Thymus (tissue), 11 donors: ENCODE measurements around the gene EXOC3. TPM values are rescaled to one million over a fixed set of nuclear protein-coding genes. Genes with fewer than 3 reads are reported as not detected.

Experiments
- DNase-seq, 9 donors: peaks; one replicate each; pipeline ENCODE4 v3.0.0-alpha.2; 2013; ENCODE audit warnings: low spot score in 9 of 9, low read depth in 6 of 9, missing footprints in 1 of 9
- H3K27ac ChIP-seq, 2 donors: one replicate each; pipeline ENCODE4 v1.5.1; 2013; ENCODE audit warnings: control low read depth in 1 of 2, low read depth in 1 of 2, low read length in 1 of 2, mild to moderate bottlenecking in 1 of 2, moderate library complexity in 1 of 2
- H3K27me3 ChIP-seq, 2 donors: one replicate each; pipeline ENCODE4 v1.5.1; 2013; ENCODE audit warnings: low read length in 1 of 2; ENCODE audit not compliant: control insufficient read depth in 2 of 2, insufficient read depth in 1 of 2
- H3K36me3 ChIP-seq, 2 donors: one replicate each; pipeline ENCODE4 v1.5.1; 2013; ENCODE audit warnings: low read length in 1 of 2, mild to moderate bottlenecking in 1 of 2, moderate library complexity in 1 of 2; ENCODE audit not compliant: control insufficient read depth in 2 of 2, insufficient read depth in 2 of 2
- H3K4me1 ChIP-seq, 2 donors: one replicate each; pipeline ENCODE4 v1.5.1; 2013; ENCODE audit warnings: low read length in 2 of 2; ENCODE audit not compliant: control insufficient read depth in 2 of 2, insufficient read depth in 2 of 2
- H3K4me3 ChIP-seq, 2 donors: one replicate each; pipeline ENCODE4 v1.5.1; 2013; ENCODE audit warnings: low read length in 2 of 2, control low read depth in 1 of 2, mild to moderate bottlenecking in 1 of 2
- H3K9me3 ChIP-seq, 2 donors: one replicate each; pipeline ENCODE4 v1.5.1; 2013; ENCODE audit warnings: low read length in 1 of 2, mild to moderate bottlenecking in 1 of 2; ENCODE audit not compliant: control insufficient read depth in 2 of 2, insufficient read depth in 1 of 2
- WGBS: extraction: QIAGEN DNeasy Blood & Tissue Kit; methylation state at CpG from one replicate; pipeline ENCODE4 v1.1.7; 2013; 5-methylcytosine and 5-hydroxymethylcytosine counted together
- polyA plus RNA-seq: library from polyadenylated mRNA; stranded (reverse); fragments of 200-250 nt; gene quantifications from one replicate; pipeline ENCODE4 v1.2.3, GENCODE V29; 2013
- total RNA-seq: library from RNA; stranded (reverse); fragments of 120-200 nt; gene quantifications from one replicate; pipeline ENCODE4 v1.2.4, GENCODE V29; 2013
- donor health status: healthy.

EXOC3 gene
- total and polyA plus RNA-seq, 2 donors = 27.2 to 60.0 TPM

DNA sequence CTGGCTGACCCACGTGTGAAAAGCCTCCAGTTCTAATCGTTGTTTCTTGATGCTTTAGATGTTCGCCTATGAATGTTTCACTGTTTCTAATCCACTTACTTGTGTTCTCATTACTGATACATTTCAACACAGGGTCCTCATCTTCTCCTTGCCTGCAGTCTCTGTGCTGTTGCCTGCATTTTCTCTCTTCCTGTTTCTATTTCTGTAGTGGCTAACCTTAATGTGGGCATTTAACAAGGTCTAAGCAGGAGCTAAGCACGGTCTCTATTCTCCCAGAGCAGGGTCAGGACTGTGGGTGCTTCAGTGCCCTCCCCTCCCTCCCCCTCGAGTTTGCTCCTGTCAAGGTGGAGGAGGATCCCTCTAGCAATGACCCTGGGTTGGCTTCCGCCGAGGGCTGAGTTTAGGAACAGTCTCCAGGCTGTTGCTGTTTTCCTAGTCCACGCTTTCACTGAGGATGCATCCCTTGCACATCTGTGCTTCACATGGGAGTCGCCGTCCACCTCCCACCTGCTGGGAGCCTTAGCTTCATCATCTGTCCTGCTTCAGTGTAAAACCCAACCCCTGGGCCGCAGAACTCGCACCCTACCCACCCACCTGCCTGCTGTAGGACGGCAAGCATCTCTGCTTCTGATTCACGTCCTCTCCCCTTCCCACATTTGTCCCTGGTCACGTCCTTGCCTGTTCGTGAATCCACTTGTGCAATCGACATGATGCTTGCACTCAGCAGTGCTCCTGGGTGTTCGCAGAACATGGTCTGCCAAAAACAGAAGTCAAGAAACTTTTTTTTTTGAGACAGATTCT lies 2.4 kb upstream of the EXOC3 start:
- Histone ChIP-seq H3K4me1 (peaks cover 15 to 18% of the 10 kb centered on the region in 2 donors), H3K36me3 (no peaks in the 10 kb centered on the region), H3K27me3 (no peaks in the 10 kb centered on the region), H3K27ac (no peak overlapping the region), H3K4me3 (no peak overlapping the region), H3K9me3 (peaks cover 0 to 20% of the 10 kb centered on the region in 2 donors)
- no peak for DNase-seq
- 82% methylated on average over 18 of the region's 18 CpGs for WGBS

DNA sequence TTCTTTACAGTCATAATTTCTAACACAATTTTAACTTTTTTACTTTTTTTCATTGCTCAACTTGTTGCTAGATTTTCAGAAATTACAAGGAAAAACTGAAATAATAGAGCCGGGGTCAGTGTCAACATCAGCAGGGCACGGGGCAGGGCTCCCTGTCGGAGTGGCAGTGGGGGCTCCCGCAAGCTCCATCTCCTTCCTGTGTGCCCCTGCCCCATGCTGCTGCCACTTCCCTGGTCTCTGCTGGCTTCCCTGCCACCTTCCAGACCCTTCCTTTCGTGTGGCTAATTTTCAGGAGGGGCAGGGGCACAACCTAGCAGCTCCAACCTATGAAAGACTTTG lies 1.0 kb upstream of the EXOC3 start:
- H3K27ac ChIP-seq = no peak overlapping the region
- H3K9me3 ChIP-seq = peaks cover 0 to 20% of the 10 kb centered on the region in 2 donors
- H3K4me3 ChIP-seq = peak overlapping the region; percentile 88
- H3K4me1 ChIP-seq = peaks cover 15 to 18% of the 10 kb centered on the region in 2 donors
- WGBS = 98% methylated on average over 5 of the region's 5 CpGs
- DNase-seq = no peak
- H3K36me3 ChIP-seq = peaks cover 5 to 9% of the 10 kb centered on the region in 2 donors
- no peaks in the 10 kb centered on the region for H3K27me3 ChIP-seq

DNA sequence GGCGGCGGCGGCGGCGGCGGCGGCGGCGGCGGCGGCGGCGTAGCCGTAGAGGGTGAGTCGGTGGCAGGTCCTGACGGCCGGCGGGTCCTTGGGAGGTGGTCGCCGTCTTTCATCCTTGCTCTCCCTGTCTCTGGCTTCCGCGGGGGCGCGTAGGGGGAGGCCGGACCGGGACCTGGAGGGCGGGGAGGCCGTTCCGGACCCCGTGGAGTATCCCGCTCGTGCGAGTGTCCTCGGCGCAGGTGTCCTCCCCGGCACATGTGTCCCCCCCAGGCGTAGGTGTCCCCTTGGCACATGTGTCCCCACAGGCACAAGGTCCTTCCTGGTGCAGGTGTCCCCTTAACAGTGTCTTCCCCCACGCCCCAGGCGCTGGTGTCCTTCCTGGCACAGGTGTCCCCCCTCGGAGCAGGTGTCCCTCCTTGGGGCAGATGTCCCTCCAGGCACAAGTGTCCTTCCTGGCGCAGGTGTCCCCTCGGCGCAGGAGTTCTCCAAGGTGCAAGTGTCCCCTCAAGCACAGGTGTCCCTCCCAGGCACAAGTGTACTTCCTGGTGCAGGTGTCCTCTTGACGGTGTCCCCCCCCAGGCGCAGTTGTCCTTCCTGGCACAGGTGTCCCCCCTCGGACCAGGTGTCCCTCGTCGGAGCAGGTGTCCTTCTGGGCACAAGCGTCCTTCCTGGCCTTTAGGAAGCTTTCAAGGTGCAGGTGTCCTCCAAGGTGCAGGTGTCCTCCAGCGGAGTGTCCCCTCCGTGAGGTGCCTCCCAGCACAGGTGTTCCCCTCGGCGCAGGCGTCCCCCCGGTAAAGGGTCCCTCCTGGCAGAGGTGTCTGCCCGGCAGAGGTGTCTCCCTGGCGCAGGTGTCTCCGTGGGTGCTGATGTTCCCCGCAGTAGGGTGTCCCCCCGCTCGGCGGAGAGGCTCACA lies 519 bp downstream of the EXOC3 start:
- Histone ChIP-seq H3K27ac (peak overlapping the region; percentile 60 to 87), H3K36me3 (peaks cover 20 to 24% of the 10 kb centered on the region in 2 donors), H3K4me3 (peak overlapping the region; percentile 88), H3K27me3 (no peaks in the 10 kb centered on the region), H3K9me3 (peaks cover 0 to 20% of the 10 kb centered on the region in 2 donors), H3K4me1 (peaks cover 15 to 18% of the 10 kb centered on the region in 2 donors)
- WGBS = 20% methylated on average over 62 of the region's 62 CpGs
- DNase-seq = peak in 2 of 9 donors; percentile 18 to 38

DNA sequence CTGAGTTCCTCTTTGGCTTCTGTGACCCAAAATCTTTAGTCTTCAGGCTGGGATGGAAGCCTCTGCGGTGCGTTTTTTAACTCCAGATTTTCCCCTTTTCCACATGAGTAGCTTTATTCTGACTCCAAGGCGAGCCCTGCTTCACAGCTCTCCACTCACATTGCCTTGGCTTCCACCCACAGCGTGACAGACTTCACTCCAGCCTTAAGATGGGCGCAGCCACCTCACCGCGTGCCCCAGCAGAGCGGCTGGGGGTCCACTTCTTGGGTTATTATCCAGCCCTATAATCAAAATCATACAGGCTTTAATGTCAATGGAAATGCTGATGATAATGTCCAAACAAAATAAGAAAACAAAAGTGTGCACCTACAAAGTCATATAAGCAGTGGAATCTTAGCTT lies 1.2 kb downstream of the EXOC3 start:
- Histone ChIP-seq H3K9me3 (peaks cover 0 to 20% of the 10 kb centered on the region in 2 donors), H3K27ac (no peak overlapping the region), H3K4me3 (no peak overlapping the region), H3K27me3 (no peaks in the 10 kb centered on the region), H3K4me1 (peaks cover 15 to 18% of the 10 kb centered on the region in 2 donors), H3K36me3 (peaks cover 28 to 30% of the 10 kb centered on the region in 2 donors)
- no peak for DNase-seq
- 95% methylated on average over 8 of the region's 8 CpGs for WGBS

DNA sequence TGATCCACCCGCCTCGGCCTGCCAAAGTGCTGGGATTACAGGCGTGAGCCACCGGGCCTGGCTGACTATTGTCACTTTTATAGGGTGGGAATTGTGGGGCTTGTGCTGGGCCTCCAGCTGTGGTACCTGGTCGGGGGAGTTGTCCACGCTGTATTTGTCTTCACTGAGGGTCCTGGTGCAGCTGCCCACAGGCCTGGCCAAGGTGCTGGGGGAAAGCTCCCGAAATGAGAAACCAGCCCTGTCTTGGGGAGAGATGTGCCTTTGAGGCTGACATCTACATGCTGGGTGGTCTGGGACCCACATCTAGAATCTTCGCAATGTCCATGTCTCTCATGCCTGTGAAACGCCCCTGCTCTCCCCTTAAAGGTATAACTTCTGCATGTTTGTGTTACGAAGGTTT lies 2.6 kb downstream of the EXOC3 start:
- Histone ChIP-seq H3K27ac (no peak overlapping the region), H3K4me1 (peaks cover 15 to 18% of the 10 kb centered on the region in 2 donors), H3K36me3 (peaks cover 38 to 41% of the 10 kb centered on the region in 2 donors), H3K9me3 (peaks cover 0 to 20% of the 10 kb centered on the region in 2 donors), H3K4me3 (no peak overlapping the region), H3K27me3 (no peaks in the 10 kb centered on the region)
- WGBS = 94% methylated on average over 10 of the region's 10 CpGs
- no peak for DNase-seq

DNA sequence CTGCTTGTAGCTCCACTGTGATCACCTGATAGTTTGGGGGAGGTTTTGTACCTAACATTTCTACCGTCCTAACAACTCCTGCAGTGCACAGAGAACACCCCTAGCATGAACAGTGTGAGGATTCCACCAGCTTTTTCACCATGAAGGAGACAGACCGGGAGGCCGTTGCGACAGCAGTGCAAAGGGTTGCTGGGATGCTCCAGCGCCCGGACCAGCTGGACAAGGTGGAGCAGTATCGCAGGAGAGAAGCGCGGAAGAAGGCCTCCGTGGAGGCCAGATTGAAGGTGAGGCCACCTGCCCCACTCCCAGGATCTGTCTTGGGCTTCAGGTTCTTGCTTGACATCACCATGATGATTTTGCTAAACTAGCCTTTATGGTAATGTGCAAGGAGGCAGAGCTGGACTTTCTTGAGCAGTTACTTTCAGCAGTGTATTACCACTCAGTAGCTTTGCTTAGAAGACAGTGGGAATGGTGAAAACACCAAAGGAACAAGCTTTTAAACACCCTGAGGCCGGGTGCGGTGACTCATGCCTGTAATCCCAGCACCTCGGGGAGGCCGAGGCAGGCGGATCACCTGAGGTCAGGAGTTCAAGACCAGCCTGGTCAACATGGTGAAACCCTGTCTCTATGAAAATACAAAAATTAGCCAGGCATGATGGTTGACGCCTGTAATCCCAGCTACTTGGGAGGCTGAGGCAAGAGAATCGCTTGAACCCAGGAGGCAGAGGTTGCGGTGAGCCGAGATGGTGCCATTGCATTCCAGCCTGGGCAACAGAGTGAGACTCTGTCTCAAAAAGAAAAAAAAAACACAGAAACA lies 3.3 kb downstream of the EXOC3 start:
- Histone ChIP-seq H3K27me3 (no peaks in the 10 kb centered on the region), H3K36me3 (peaks cover 38 to 41% of the 10 kb centered on the region in 2 donors), H3K4me3 (no peak overlapping the region), H3K9me3 (peaks cover 0 to 20% of the 10 kb centered on the region in 2 donors), H3K27ac (no peak overlapping the region), H3K4me1 (peaks cover 15 to 18% of the 10 kb centered on the region in 2 donors)
- no peak for DNase-seq
- WGBS = 92% methylated on average over 19 of the region's 19 CpGs

DNA sequence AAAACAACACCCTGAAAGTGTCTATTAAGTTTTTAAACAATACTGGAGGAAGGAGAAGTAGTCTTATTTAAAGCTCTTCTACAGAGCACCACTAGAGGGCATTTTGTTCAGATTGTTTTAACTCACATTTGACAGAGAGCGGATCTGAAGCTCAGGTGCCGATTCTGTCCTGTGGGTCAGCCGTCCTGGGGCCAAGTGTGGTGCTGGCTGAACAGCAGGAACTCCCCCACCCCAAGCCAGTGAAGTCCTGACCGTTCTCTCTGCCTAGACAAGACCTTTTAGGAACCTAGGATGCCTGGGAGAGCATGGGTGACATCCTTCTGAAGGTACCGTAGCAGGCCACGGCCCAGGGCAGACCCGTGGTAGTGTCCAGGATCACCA lies 3.9 kb downstream of the EXOC3 start:
- Histone ChIP-seq H3K27ac (no peak overlapping the region), H3K27me3 (no peaks in the 10 kb centered on the region), H3K4me1 (peaks cover 15 to 18% of the 10 kb centered on the region in 2 donors), H3K36me3 (peaks cover 43 to 45% of the 10 kb centered on the region in 2 donors), H3K9me3 (peaks cover 0 to 20% of the 10 kb centered on the region in 2 donors), H3K4me3 (no peak overlapping the region)
- DNase-seq = peak in 1 of 9 donors; percentile 58
- 76% methylated on average over 7 of the region's 7 CpGs for WGBS

DNA sequence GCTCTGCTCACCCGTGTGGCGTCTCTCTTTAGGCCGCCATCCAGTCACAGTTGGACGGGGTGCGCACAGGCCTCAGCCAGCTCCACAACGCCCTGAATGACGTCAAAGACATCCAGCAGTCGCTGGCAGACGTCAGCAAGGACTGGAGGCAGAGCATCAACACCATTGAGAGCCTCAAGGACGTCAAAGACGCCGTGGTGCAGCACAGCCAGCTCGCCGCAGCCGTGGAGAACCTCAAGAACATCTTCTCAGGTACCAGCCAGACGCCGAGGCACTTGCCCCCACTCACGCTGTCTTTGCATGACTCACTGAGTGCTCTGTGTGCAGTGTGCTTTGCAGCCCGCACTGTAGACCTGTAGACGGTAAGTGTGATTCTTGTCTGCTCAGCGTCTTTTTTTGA lies 4.5 kb downstream of the EXOC3 start:
- 97% methylated on average over 21 of the region's 21 CpGs for WGBS
- H3K4me3 ChIP-seq = no peak overlapping the region
- H3K9me3 ChIP-seq = peaks cover 0 to 14% of the 10 kb centered on the region in 2 donors
- H3K27me3 ChIP-seq = no peaks in the 10 kb centered on the region
- DNase-seq = no peak
- H3K27ac ChIP-seq = no peak overlapping the region
- H3K36me3 ChIP-seq = peaks cover 48% of the 10 kb centered on the region in 2 donors
- peaks cover 9 to 12% of the 10 kb centered on the region in 2 donors for H3K4me1 ChIP-seq
